HepG2 (cell line): ENCODE results near the gene OSBPL10. TPM values are rescaled to one million over a fixed set of nuclear protein-coding genes. Genes with fewer than 3 reads are reported as not detected.

ENCODE experiments used
- ATAC-seq: fragments of 200-7000 bp; cut with Tn5 transposase; 3 replicates; pipeline ENCODE4 v1.9.1; 2020; ENCODE audit warnings: mild to moderate bottlenecking, moderate library complexity
- BruUV-seq: library from RNA; stranded (reverse); fragments of 400-500 nt; replicated peaks from 2 replicates; lab custom pipeline; 2021; lab: Mats Ljungman, UMichigan
- CTCF ChIA-PET: fragments of 300-600 bp; formaldehyde crosslinking; extraction: SDS; loops from one replicate; lab custom pipeline; 2021; ENCODE audit warnings: low total read pairs, inconsistent platforms, low intra/inter-chr PET ratio; lab: Yijun Ruan, JAX
- POLR2A ChIA-PET: fragments of 350-600 bp; sonication (Branson Sonifier 250); formaldehyde crosslinking; loops from one replicate; lab custom pipeline; 2020; ENCODE audit warnings: antibody characterized with exemption, inconsistent platforms; lab: Yijun Ruan, JAX
- DNase-seq: peaks from one replicate; pipeline ENCODE4 v3.0.0-alpha.2; 2015; ENCODE audit warnings: low spot score
- FAIRE-seq: peaks from 3 replicates; lab custom pipeline; 2011; peaks lifted over from hg19 to GRCh38; lab: Jason Lieb, UNC
- H2AFZ ChIP-seq: one replicate; pipeline ENCODE4 v1.6.1; 2011; ENCODE audit warnings: low read length, inconsistent platforms
- H3K27ac ChIP-seq: fragments of 300-600 bp; 3 replicates; pipeline ENCODE4 v1.8.0; 2011; ENCODE audit warnings: mixed run types, mild to moderate bottlenecking, mixed read lengths, low read length, inconsistent platforms; ENCODE audit not compliant: insufficient read depth; ENCODE audit errors: extremely low read length
- H3K27me3 ChIP-seq, 2 experiments: fragments of 200-600 bp in 1 of 2; 2 replicates in 1 of 2; 3 replicates in 1 of 2; pipeline versions ENCODE4 v1.6.0 to v1.8.0; 2011; ENCODE audit warnings: low read length in 2 of 2, mild to moderate bottlenecking in 2 of 2, moderate library complexity in 2 of 2, inconsistent platforms in 1 of 2; ENCODE audit not compliant: insufficient read depth in 2 of 2, control insufficient read depth in 1 of 2
- H3K36me3 ChIP-seq, 2 experiments: fragments of 200-600 bp in 1 of 2; replicated peaks in 1 of 2; 2 replicates in 1 of 2; 3 replicates in 1 of 2; pipeline versions ENCODE4 v1.5.1 to v1.8.0; 2011; ENCODE audit warnings: low read length in 2 of 2, inconsistent platforms in 1 of 2; ENCODE audit not compliant: insufficient read depth in 2 of 2, control insufficient read depth in 1 of 2
- H3K4me1 ChIP-seq: 2 replicates; pipeline ENCODE4 v1.5.1; 2012; ENCODE audit warnings: low read length, inconsistent platforms; ENCODE audit not compliant: insufficient read depth
- H3K4me2 ChIP-seq: 2 replicates; pipeline ENCODE4 v1.6.0; 2011; ENCODE audit warnings: low read depth, low read length, inconsistent platforms
- H3K4me3 ChIP-seq, 3 experiments: fragments of 200-600 bp in 1 of 3; sonication (generic), shearing (Covaris generic) in 1 of 3; replicated peaks in 1 of 3; 2 replicates each; pipeline ENCODE4 v1.5.1; 2011 to 2016; ENCODE audit warnings: low read length in 3 of 3, inconsistent platforms in 2 of 3, low read depth in 2 of 3, mild to moderate bottlenecking in 2 of 3, control low read depth in 1 of 3, mixed read lengths in 1 of 3; ENCODE audit not compliant: insufficient read depth in 1 of 3
- H3K79me2 ChIP-seq: one replicate; pipeline ENCODE4 v1.6.1; 2011; ENCODE audit warnings: low read length, inconsistent platforms; ENCODE audit not compliant: insufficient read depth
- H3K9ac ChIP-seq: 2 replicates; pipeline ENCODE4 v1.6.0; 2011; ENCODE audit warnings: mild to moderate bottlenecking, low read depth, low read length, inconsistent platforms; ENCODE audit not compliant: insufficient read depth
- H3K9me3 ChIP-seq: 2 replicates; pipeline ENCODE4 v1.5.1; 2012; ENCODE audit warnings: mild to moderate bottlenecking, low read length
- H4K20me1 ChIP-seq: 2 replicates; pipeline ENCODE4 v1.6.0; 2011; ENCODE audit warnings: inconsistent platforms, mild to moderate bottlenecking, low read length, moderate library complexity; ENCODE audit not compliant: insufficient read depth
- ARNTL ChIP-seq: sonication (generic); formaldehyde crosslinking; IDR thresholded peaks from 2 replicates; pipeline ENCODE4 v1.4.0; 2020; ENCODE audit warnings: mild to moderate bottlenecking, missing genetic modification reagents
- ATF2 ChIP-seq: sonication (generic); formaldehyde crosslinking; IDR thresholded peaks from 2 replicates; pipeline ENCODE4 v1.4.0; 2020; ENCODE audit warnings: missing genetic modification reagents
- KMT2A ChIP-seq: sonication (generic); formaldehyde crosslinking; IDR thresholded peaks from 2 replicates; pipeline ENCODE4 v1.4.0; 2020; ENCODE audit warnings: missing genetic modification reagents
- MAF1 ChIP-seq: sonication (generic); formaldehyde crosslinking; IDR thresholded peaks from 2 replicates; pipeline ENCODE4 v1.5.0; 2020; ENCODE audit warnings: missing genetic modification reagents, borderline replicate concordance
- SMAD9 ChIP-seq: sonication (generic); formaldehyde crosslinking; IDR thresholded peaks from 2 replicates; pipeline ENCODE4 v1.5.1; 2020; ENCODE audit warnings: mild to moderate bottlenecking, missing genetic modification reagents
- SMARCE1 ChIP-seq: fragments of 450-650 bp; IDR thresholded peaks from 2 replicates; pipeline ENCODE4 v1.6.1; 2017; ENCODE audit warnings: borderline replicate concordance
- SMYD3 ChIP-seq: sonication (generic); formaldehyde crosslinking; IDR thresholded peaks from 2 replicates; pipeline ENCODE4 v1.8.1; 2023; ENCODE audit warnings: mild to moderate bottlenecking, missing genetic modification reagents
- YEATS2 ChIP-seq: sonication (generic); formaldehyde crosslinking; IDR thresholded peaks from 2 replicates; pipeline ENCODE4 v1.4.0; 2020; ENCODE audit warnings: missing genetic modification reagents, borderline replicate concordance
- ZNF614 ChIP-seq: IDR thresholded peaks from 2 replicates; pipeline ENCODE4 v1.6.1; 2018; ENCODE audit warnings: missing biosample characterization, missing genetic modification reagents, inconsistent platforms, borderline replicate concordance
- WGBS: methylation state at CpG from one replicate; pipeline ENCODE4 v1.1.6; 2017; ENCODE audit warnings: low lambda C conversion rate; 5-methylcytosine and 5-hydroxymethylcytosine counted together
- in situ Hi-C: cut with HindIII; loops from 2 replicates; pipeline ENCODE4 v1.10.0; 2017; ENCODE audit warnings: low pct_unique_long_range_greater_than_20kb; ENCODE audit not compliant: extremely low pct_ligation_motif_present
- intact Hi-C: fragments of 100-400 bp; cut with micrococcal nuclease; formaldehyde crosslinking; loops from one replicate; pipeline ENCODE4 v1.10.0; 2022; ENCODE audit not compliant: unreplicated experiment
- polyA plus RNA-seq, 8 experiments: library from polyadenylated mRNA; depleted of rRNA in 3 of 8; stranded (reverse) in 7 of 8; unstranded in 1 of 8; fragments of >200 nt; fragmentation: Illumina TruSeq in 4 of 8; extraction: Trizol in 4 of 8; gene quantifications; 2 replicates each; pipeline versions ENCODE4 v1.2.1 to v1.2.3, GENCODE V29; 2011 to 2016; ENCODE audit warnings: low read depth in 4 of 8, missing spikeins in 1 of 8, mixed read lengths in 1 of 8; ENCODE audit not compliant: insufficient read depth in 1 of 8
- total RNA-seq, 5 experiments: library from RNA; depleted of rRNA; stranded (reverse); fragments of >200 nt; fragmentation: Illumina TruSeq; extraction: Trizol; gene quantifications; 2 replicates each; pipeline ENCODE4 v1.2.3, GENCODE V29; 2016; ENCODE audit warnings: low read depth in 1 of 5
- TF ChIP-seq, protein P1 (sequence below): sonication (generic); formaldehyde crosslinking; IDR thresholded peaks from 2 replicates; pipeline ENCODE4 v1.4.0; 2020; ENCODE audit warnings: mild to moderate bottlenecking, missing genetic modification reagents
- TF ChIP-seq, protein P2 (sequence below), 2 experiments: sonication (generic) in 1 of 2; formaldehyde crosslinking in 1 of 2; IDR thresholded peaks; 2 replicates each; pipeline versions ENCODE4 v1.6.1 to v1.9.0; 2014 to 2022; ENCODE audit warnings: antibody characterized with exemption in 1 of 2, borderline replicate concordance in 1 of 2, inconsistent platforms in 1 of 2, low read depth in 1 of 2, missing genetic modification reagents in 1 of 2
- TF ChIP-seq, protein P3 (sequence below): sonication (generic); formaldehyde crosslinking; IDR thresholded peaks from 2 replicates; pipeline ENCODE4 v1.5.1; 2020; ENCODE audit warnings: mild to moderate bottlenecking, missing genetic modification reagents, borderline replicate concordance

Gene OSBPL10
- total and polyA plus RNA-seq, 2 of the 13 experiments (the other 11 are each of a cell fraction or from before 2014, with no cell fraction given) = 10.3 to 28.6 TPM

GRCh38 chr3:31953091-31953490 lies 28.0 kb downstream of the OSBPL10 start:
- WGBS = 99% methylated on average over 7 of the region's 7 CpGs
- H3K27ac ChIP-seq = no peak overlapping the region
- CTCF ChIA-PET = no interaction called here
- DNase-seq (no peak), FAIRE-seq (no peak), ATAC-seq (no peak)
- POLR2A ChIA-PET = no interaction called here
- peaks cover 0 to 1% of the 10 kb centered on the region in 2 experiments; a peak in 1 of 5 replicates for H3K36me3 ChIP-seq
- no TSS peak for BruUV-seq
- peaks cover 21% of the 10 kb centered on the region for H3K4me1 ChIP-seq
- H4K20me1 ChIP-seq = no peaks in the 10 kb centered on the region
- H3K27me3 ChIP-seq = no peaks in the 10 kb centered on the region
- H3K4me3 ChIP-seq = no peak overlapping the region
- no peak overlapping the region for H3K4me2 ChIP-seq
- intact Hi-C loops = no loop called here
- H2AFZ ChIP-seq = no peak overlapping the region
- H3K9ac ChIP-seq = no peak overlapping the region
- in situ Hi-C loops = no loop called here
- H3K9me3 ChIP-seq = peaks cover 12% of the 10 kb centered on the region
- H3K79me2 ChIP-seq = peaks cover 66% of the 10 kb centered on the region
- TF ChIP-seq, protein P1, sequence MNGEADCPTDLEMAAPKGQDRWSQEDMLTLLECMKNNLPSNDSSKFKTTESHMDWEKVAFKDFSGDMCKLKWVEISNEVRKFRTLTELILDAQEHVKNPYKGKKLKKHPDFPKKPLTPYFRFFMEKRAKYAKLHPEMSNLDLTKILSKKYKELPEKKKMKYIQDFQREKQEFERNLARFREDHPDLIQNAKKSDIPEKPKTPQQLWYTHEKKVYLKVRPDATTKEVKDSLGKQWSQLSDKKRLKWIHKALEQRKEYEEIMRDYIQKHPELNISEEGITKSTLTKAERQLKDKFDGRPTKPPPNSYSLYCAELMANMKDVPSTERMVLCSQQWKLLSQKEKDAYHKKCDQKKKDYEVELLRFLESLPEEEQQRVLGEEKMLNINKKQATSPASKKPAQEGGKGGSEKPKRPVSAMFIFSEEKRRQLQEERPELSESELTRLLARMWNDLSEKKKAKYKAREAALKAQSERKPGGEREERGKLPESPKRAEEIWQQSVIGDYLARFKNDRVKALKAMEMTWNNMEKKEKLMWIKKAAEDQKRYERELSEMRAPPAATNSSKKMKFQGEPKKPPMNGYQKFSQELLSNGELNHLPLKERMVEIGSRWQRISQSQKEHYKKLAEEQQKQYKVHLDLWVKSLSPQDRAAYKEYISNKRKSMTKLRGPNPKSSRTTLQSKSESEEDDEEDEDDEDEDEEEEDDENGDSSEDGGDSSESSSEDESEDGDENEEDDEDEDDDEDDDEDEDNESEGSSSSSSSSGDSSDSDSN (CRISPR knock-in tag) = no peak
- TF ChIP-seq ATF2 (CRISPR knock-in tag) (no peak), ZNF614 (CRISPR knock-in tag) (no peak), ARNTL (CRISPR knock-in tag) (no peak), SMYD3 (CRISPR knock-in tag) (no peak), SMARCE1 (no peak), SMAD9 (CRISPR knock-in tag) (no peak), MAF1 (CRISPR knock-in tag) (no peak), YEATS2 (CRISPR knock-in tag) (no peak), KMT2A (CRISPR knock-in tag) (no peak)
- TF ChIP-seq, protein P2, sequence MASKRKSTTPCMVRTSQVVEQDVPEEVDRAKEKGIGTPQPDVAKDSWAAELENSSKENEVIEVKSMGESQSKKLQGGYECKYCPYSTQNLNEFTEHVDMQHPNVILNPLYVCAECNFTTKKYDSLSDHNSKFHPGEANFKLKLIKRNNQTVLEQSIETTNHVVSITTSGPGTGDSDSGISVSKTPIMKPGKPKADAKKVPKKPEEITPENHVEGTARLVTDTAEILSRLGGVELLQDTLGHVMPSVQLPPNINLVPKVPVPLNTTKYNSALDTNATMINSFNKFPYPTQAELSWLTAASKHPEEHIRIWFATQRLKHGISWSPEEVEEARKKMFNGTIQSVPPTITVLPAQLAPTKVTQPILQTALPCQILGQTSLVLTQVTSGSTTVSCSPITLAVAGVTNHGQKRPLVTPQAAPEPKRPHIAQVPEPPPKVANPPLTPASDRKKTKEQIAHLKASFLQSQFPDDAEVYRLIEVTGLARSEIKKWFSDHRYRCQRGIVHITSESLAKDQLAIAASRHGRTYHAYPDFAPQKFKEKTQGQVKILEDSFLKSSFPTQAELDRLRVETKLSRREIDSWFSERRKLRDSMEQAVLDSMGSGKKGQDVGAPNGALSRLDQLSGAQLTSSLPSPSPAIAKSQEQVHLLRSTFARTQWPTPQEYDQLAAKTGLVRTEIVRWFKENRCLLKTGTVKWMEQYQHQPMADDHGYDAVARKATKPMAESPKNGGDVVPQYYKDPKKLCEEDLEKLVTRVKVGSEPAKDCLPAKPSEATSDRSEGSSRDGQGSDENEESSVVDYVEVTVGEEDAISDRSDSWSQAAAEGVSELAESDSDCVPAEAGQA (IDR thresholded peaks at IDR 0.05; ENCODE audit: low read depth) = no peak
- TF ChIP-seq, protein P2 (CRISPR knock-in tag; IDR thresholded peaks at IDR 0.05; ENCODE audit: borderline replicate concordance) = no peak
- TF ChIP-seq, protein P3, sequence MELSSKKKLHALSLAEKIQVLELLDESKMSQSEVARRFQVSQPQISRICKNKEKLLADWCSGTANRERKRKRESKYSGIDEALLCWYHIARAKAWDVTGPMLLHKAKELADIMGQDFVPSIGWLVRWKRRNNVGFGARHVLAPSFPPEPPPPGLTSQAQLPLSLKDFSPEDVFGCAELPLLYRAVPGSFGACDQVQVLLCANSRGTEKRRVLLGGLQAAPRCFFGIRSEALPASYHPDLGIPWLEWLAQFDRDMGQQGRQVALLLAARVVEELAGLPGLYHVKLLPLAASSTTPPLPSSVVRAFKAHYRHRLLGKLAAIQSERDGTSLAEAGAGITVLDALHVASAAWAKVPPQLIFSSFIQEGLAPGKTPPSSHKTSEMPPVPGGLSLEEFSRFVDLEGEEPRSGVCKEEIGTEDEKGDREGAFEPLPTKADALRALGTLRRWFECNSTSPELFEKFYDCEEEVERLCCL = no peak
